DND-41 (cell line): ENCODE results near the gene ACBD5.

Experiments used
- CTCF ChIP-seq: IDR thresholded peaks from 2 replicates; pipeline ENCODE4 v1.5.1; 2012; ENCODE audit warnings: borderline replicate concordance, low read length, moderate library complexity, mild to moderate bottlenecking; ENCODE audit not compliant: poor library complexity, severe bottlenecking; ENCODE audit errors: extremely low read depth
- EZH2 ChIP-seq: IDR thresholded peaks from 3 replicates; pipeline ENCODE4 v1.6.1; 2012; ENCODE audit warnings: borderline replicate concordance, low read depth, mild to moderate bottlenecking, moderate library complexity, low read length, inconsistent platforms; ENCODE audit not compliant: severe bottlenecking

- TF ChIP-seq CTCF (no peak), EZH2 (no peak)
Observed at GRCh38 chr10:27152687-27153086, 87.9 kb downstream of the ACBD5 start.
